ENCODE results near the gene DFFB. TPM values are rescaled to one million over a fixed set of nuclear protein-coding genes. Genes with fewer than 3 reads are reported as not detected.

DFFB gene
- total and polyA plus RNA-seq, 9 of the 15 experiments (the other 6 are each of a cell fraction or from before 2014, with no cell fraction given): 2.3 to 15.8 (median 11.5) TPM

- Histone ChIP-seq H3K4me1 (replicated peaks in 1 of 2; ENCODE audit: control insufficient read depth in 2 of 2, insufficient read depth in 2 of 2, low read length in 2 of 2) (peaks cover 7 to 28% of the 10 kb centered on the region in 2 experiments; a peak in 4 of 5 replicates), H3K9me1 (ENCODE audit: control insufficient read depth, insufficient read depth, low read length) (peaks cover 7% of the 10 kb centered on the region), H3K27me3 (ENCODE audit: control insufficient read depth in 2 of 2, insufficient read depth in 2 of 2, low read length in 2 of 2) (no peaks in the 10 kb centered on the region), H3K4me3 (no peak overlapping the region), H3K9me3 (replicated peaks; ENCODE audit: control insufficient read depth, insufficient read depth, low read depth, low read length) (no peaks in the 10 kb centered on the region), H3K27ac (ENCODE audit: extremely low read depth, low read depth, low read length) (no peak overlapping the region; the same call in 2 of the 3 replicates), H3K4me2 (ENCODE audit: insufficient read depth, low read length) (no peak overlapping the region), H2AFZ (ENCODE audit: low read depth, low read length) (peak overlapping the region; percentile 21; the same call in 1 of the 2 replicates), H3K36me3 (ENCODE audit: control insufficient read depth, insufficient read depth, low read length) (peaks cover 65% of the 10 kb centered on the region; the same call in 2 of the 3 replicates), H3K9ac (ENCODE audit: insufficient read depth in 1 of 2, low read depth in 2 of 2, low read length in 2 of 2) (peak overlapping the region in 1 of 2 experiments; percentile 26; a peak in 2 of 4 replicates), H3K79me2 (ENCODE audit: control insufficient read depth, insufficient read depth, low read length) (no peaks in the 10 kb centered on the region), H4K20me1 (replicated peaks; ENCODE audit: control insufficient read depth, insufficient read depth, low read length) (no peaks in the 10 kb centered on the region)
- FAIRE-seq (peak; percentile 76), ATAC-seq (peak; percentile 86), DNase-seq (ENCODE audit: extremely low read depth in 1 of 4, low spot score in 3 of 4) (peak; percentile 55 to 67 (median 58))
- intact Hi-C loops (cut with micrococcal nuclease) (no loop called here), in situ Hi-C loops (cut with MboI) (no loop called here)
- POLR2A ChIA-PET: interaction anchor here (0.7 to 0.8 kb wide), 2 partner anchors 13 to 25 kb away, joined by 3 to 6 read pairs; no protein-coding TSS in a partner anchor
- CTCF ChIA-PET (ENCODE audit: low intra/inter-chr PET ratio): no interaction called here
- no TSS peak for BruUV-seq (replicated peaks)
- WGBS (ENCODE audit: insufficient coverage, low coverage, missing lambda C conversion rate): 56% methylated on average over 16 of the region's 16 CpGs
- peak; percentile 68 for TF ChIP-seq MGA (IDR thresholded peaks at IDR 0.05)
- peak; percentile 23; the same call in 1 of the 2 replicates for TF ChIP-seq CBFA2T3 (IDR thresholded peaks at IDR 0.05)
- no peak for TF ChIP-seq ZNF134 (CRISPR knock-in tag; conservative IDR thresholded peaks at IDR 0.05)
- peak; percentile 86 for TF ChIP-seq NFE2 (IDR thresholded peaks at IDR 0.05; ENCODE audit: low read depth)
- TF ChIP-seq NCOA6 (IDR thresholded peaks at IDR 0.05): no peak
- peak; percentile 60 for TF ChIP-seq ZNF316 (IDR thresholded peaks at IDR 0.05)
- peak; percentile 48 for TF ChIP-seq MAFG (tag; conservative IDR thresholded peaks at IDR 0.05)
- no peak for TF ChIP-seq THRB (CRISPR knock-in tag; conservative IDR thresholded peaks at IDR 0.05)
- TF ChIP-seq MAX (CRISPR knock-in tag; IDR thresholded peaks at IDR 0.05): peak; percentile 84
- TF ChIP-seq MAFF (IDR thresholded peaks at IDR 0.05; ENCODE audit: low read length): peak; percentile 21; the same call in 1 of the 2 replicates
- no peak for TF ChIP-seq ZNF668 (CRISPR knock-in tag; IDR thresholded peaks at IDR 0.05)
These were observed 34.9 kb upstream of the DFFB start for GRCh38 chr1:3822421-3822820.

Measured in K562 (cell line).